K562 (cell line): ENCODE measurements around the gene ASB15. TPM values are rescaled to one million over a fixed set of nuclear protein-coding genes. Genes with fewer than 3 reads are reported as not detected.

Source experiments
- ATAC-seq: fragments of 200-7000 bp; cut with Tn5 transposase; 3 replicates; pipeline ENCODE4 v1.9.1; 2020; ENCODE audit warnings: moderate library complexity
- BruUV-seq: library from RNA; stranded (reverse); fragments of 400-500 nt; replicated peaks from 2 replicates; lab custom pipeline; 2021; lab: Mats Ljungman, UMichigan
- CTCF ChIA-PET: fragments of 300-600 bp; formaldehyde crosslinking; extraction: SDS; loops from one replicate; lab custom pipeline; 2021; ENCODE audit warnings: low intra/inter-chr PET ratio; lab: Yijun Ruan, JAX
- POLR2A ChIA-PET: fragments of 300-600, 350-650 bp; sonication (Branson Sonifier 250); formaldehyde crosslinking; extraction: SDS; loops from one replicate; lab custom pipeline; 2021; ENCODE audit warnings: antibody characterized with exemption, inconsistent platforms; lab: Yijun Ruan, JAX
- DNase-seq, 4 experiments: peaks; one replicate each; pipeline versions ENCODE4 v3.0.0 to v3.0.0-alpha.2; 2011 to 2018; ENCODE audit warnings: low spot score in 3 of 4, mixed read lengths in 3 of 4; ENCODE audit errors: extremely low read depth in 1 of 4
- FAIRE-seq: peaks from 2 replicates; lab custom pipeline; 2011; peaks lifted over from hg19 to GRCh38; lab: Jason Lieb, UNC
- H2AFZ ChIP-seq: 2 replicates; pipeline ENCODE4 v1.6.0; 2011; ENCODE audit warnings: low read depth, low read length, control low read depth, inconsistent platforms
- H3K27ac ChIP-seq: fragments of 200-600 bp; 3 replicates; pipeline ENCODE4 v1.8.0; 2011; ENCODE audit warnings: low read depth, mild to moderate bottlenecking, control low read depth, inconsistent platforms, low read length, moderate library complexity, mixed read lengths; ENCODE audit errors: extremely low read depth
- H3K27me3 ChIP-seq, 2 experiments: fragments of 300-600 bp in 1 of 2; 2 replicates in 1 of 2; 3 replicates in 1 of 2; pipeline versions ENCODE4 v1.6.0 to v1.8.0; 2011; ENCODE audit warnings: inconsistent platforms in 2 of 2, low read length in 2 of 2, mild to moderate bottlenecking in 1 of 2, mixed read lengths in 1 of 2, moderate library complexity in 1 of 2; ENCODE audit not compliant: control insufficient read depth in 2 of 2, insufficient read depth in 2 of 2
- H3K36me3 ChIP-seq: fragments of 300-600 bp; 3 replicates; pipeline ENCODE4 v1.8.0; 2011; ENCODE audit warnings: mild to moderate bottlenecking, low read length, inconsistent platforms; ENCODE audit not compliant: control insufficient read depth, insufficient read depth
- H3K4me1 ChIP-seq, 2 experiments: fragments of 200-600 bp in 1 of 2; replicated peaks in 1 of 2; 2 replicates in 1 of 2; 3 replicates in 1 of 2; pipeline versions ENCODE4 v1.5.1 to v1.8.0; 2011; ENCODE audit warnings: inconsistent platforms in 2 of 2, low read length in 2 of 2, mild to moderate bottlenecking in 1 of 2, mixed read lengths in 1 of 2, moderate library complexity in 1 of 2; ENCODE audit not compliant: control insufficient read depth in 2 of 2, insufficient read depth in 2 of 2
- H3K4me2 ChIP-seq: 2 replicates; pipeline ENCODE4 v1.6.1; 2011; ENCODE audit warnings: low read length, control low read depth, inconsistent platforms, mixed read lengths; ENCODE audit not compliant: insufficient read depth
- H3K4me3 ChIP-seq: fragments of 200-600 bp; sonication (generic), shearing (Covaris generic); 2 replicates; pipeline ENCODE4 v1.5.1; 2016; ENCODE audit warnings: control low read depth, inconsistent platforms
- H3K79me2 ChIP-seq: fragments of 200-600 bp; 3 replicates; pipeline ENCODE4 v1.8.0; 2011; ENCODE audit warnings: low read length, inconsistent platforms; ENCODE audit not compliant: control insufficient read depth, insufficient read depth
- H3K9ac ChIP-seq, 2 experiments: 2 replicates each; pipeline versions ENCODE4 v1.6.0 to v1.6.1; 2011; ENCODE audit warnings: low read depth in 2 of 2, low read length in 2 of 2, control low read depth in 1 of 2, inconsistent platforms in 1 of 2, mild to moderate bottlenecking in 1 of 2, mixed read lengths in 1 of 2; ENCODE audit not compliant: insufficient read depth in 1 of 2
- H3K9me1 ChIP-seq: one replicate; pipeline ENCODE4 v1.6.0; 2011; ENCODE audit warnings: inconsistent platforms, mild to moderate bottlenecking, low read length, moderate library complexity; ENCODE audit not compliant: control insufficient read depth, insufficient read depth
- H3K9me3 ChIP-seq: replicated peaks from 2 replicates; pipeline ENCODE4 v1.5.1; 2011; ENCODE audit warnings: low read depth, low read length, inconsistent platforms; ENCODE audit not compliant: control insufficient read depth, insufficient read depth
- H4K20me1 ChIP-seq: replicated peaks from 2 replicates; pipeline ENCODE4 v1.6.1; 2011; ENCODE audit warnings: low read length, inconsistent platforms, mixed read lengths; ENCODE audit not compliant: control insufficient read depth, insufficient read depth
- ZSCAN29 ChIP-seq: fragments of 450-650 bp; IDR thresholded peaks from 2 replicates; pipeline ENCODE4 v1.6.1; 2017
- WGBS: fragments of 100-300 bp; shearing (Covaris generic); methylation state at CpG from one replicate; pipeline ENCODE4 v1.1.6; 2016; ENCODE audit warnings: low coverage, mixed read lengths; ENCODE audit not compliant: insufficient coverage; ENCODE audit errors: missing lambda C conversion rate; 5-methylcytosine and 5-hydroxymethylcytosine counted together
- in situ Hi-C: fragments of 300-500 bp; cut with MboI; formaldehyde crosslinking; loops from 4 replicates; pipeline ENCODE4 v1.15.0; 2018; ENCODE audit warnings: inconsistent platforms, mixed read lengths
- intact Hi-C: fragments of 100-400 bp; cut with micrococcal nuclease; formaldehyde crosslinking; loops from 2 replicates; pipeline ENCODE4 v1.14.2; 2022
- polyA plus RNA-seq, 8 experiments: library from polyadenylated mRNA; depleted of rRNA in 4 of 8; stranded (reverse) in 5 of 8; unstranded in 3 of 8; fragments of >200 nt; fragmentation: Nextera tagmentation in 2 of 8; fragmentation: Illumina TruSeq in 1 of 8; extraction: Ambion mirVana in 2 of 8; extraction: Trizol in 1 of 8; gene quantifications; 2 replicates each; pipeline versions ENCODE4 v1.2.1 to v1.2.3, GENCODE V29; 2011 to 2014; ENCODE audit warnings: inconsistent platforms in 1 of 8, missing spikeins in 1 of 8
- total RNA-seq, 7 experiments: library from RNA; depleted of rRNA in 6 of 7; stranded (reverse); fragments of >200 nt in 6 of 7; fragmentation: Illumina TruSeq in 2 of 7; extraction: Trizol in 2 of 7; gene quantifications; 2 replicates each; pipeline versions ENCODE4 v1.2.1 to v1.2.3, GENCODE V29; 2011 to 2021; ENCODE audit warnings: low replicate concordance in 1 of 7
- TF ChIP-seq, protein P1 (sequence below): fragments of 250-450 bp; sonication (Bioruptor Pico); IDR thresholded peaks from 2 replicates; pipeline ENCODE4 v1.5.0; 2020; ENCODE audit warnings: mild to moderate bottlenecking
- TF ChIP-seq, protein P2 (sequence below): sonication (generic); formaldehyde crosslinking; IDR thresholded peaks from 2 replicates; pipeline ENCODE4 v1.8.1; 2023; ENCODE audit warnings: mild to moderate bottlenecking, missing genetic modification reagents
- TF ChIP-seq, protein P3 (sequence below): fragments of 450-650 bp; IDR thresholded peaks from 2 replicates; pipeline ENCODE4 v1.6.1; 2016

Gene ASB15
- total and polyA plus RNA-seq, 9 of the 15 experiments (the other 6 are each of a cell fraction or from before 2014, with no cell fraction given), result 0.03 to 0.14 (median 0.04) TPM; not detected in 3

DNA sequence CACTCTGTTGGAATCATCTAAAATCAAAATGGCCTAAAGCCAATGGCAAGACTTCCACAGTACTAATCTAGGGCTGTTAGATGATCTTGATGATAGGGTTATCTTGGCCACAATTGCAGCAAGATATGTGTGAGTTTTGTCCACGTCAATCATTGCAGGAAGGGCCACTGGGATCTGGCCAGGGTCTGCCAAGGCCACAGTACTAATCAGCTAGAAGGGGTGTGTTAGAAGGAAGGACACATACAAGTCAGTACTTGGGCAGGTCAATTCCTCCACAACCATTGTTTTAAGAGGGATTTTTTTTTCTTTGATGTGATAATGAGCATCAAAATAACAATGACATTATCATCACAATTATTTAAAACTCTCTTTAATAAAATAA lies 55.7 kb downstream of the ASB15 start:
- Histone ChIP-seq H3K9ac (no peak overlapping the region), H3K4me2 (no peak overlapping the region), H2AFZ (no peak overlapping the region), H3K27ac (no peak overlapping the region), H3K27me3 (peaks cover 8 to 13% of the 10 kb centered on the region in 2 experiments; a peak in 4 of 5 replicates), H3K36me3 (no peaks in the 10 kb centered on the region), H3K9me3 (no peaks in the 10 kb centered on the region), H3K4me3 (no peak overlapping the region), H4K20me1 (no peaks in the 10 kb centered on the region), H3K4me1 (no peaks in the 10 kb centered on the region; a peak in 2 of 5 replicates), H3K79me2 (no peaks in the 10 kb centered on the region), H3K9me1 (no peaks in the 10 kb centered on the region)
- in situ Hi-C loops, result no loop called here
- FAIRE-seq (no peak), ATAC-seq (no peak), DNase-seq (no peak)
- BruUV-seq, result no TSS peak
- TF ChIP-seq, protein P1, sequence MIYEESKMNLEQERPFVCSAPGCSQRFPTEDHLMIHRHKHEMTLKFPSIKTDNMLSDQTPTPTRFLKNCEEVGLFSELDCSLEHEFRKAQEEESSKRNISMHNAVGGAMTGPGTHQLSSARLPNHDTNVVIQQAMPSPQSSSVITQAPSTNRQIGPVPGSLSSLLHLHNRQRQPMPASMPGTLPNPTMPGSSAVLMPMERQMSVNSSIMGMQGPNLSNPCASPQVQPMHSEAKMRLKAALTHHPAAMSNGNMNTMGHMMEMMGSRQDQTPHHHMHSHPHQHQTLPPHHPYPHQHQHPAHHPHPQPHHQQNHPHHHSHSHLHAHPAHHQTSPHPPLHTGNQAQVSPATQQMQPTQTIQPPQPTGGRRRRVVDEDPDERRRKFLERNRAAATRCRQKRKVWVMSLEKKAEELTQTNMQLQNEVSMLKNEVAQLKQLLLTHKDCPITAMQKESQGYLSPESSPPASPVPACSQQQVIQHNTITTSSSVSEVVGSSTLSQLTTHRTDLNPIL (CRISPR knock-in tag), result no peak
- TF ChIP-seq ZSCAN29, result no peak
- TF ChIP-seq, protein P2, sequence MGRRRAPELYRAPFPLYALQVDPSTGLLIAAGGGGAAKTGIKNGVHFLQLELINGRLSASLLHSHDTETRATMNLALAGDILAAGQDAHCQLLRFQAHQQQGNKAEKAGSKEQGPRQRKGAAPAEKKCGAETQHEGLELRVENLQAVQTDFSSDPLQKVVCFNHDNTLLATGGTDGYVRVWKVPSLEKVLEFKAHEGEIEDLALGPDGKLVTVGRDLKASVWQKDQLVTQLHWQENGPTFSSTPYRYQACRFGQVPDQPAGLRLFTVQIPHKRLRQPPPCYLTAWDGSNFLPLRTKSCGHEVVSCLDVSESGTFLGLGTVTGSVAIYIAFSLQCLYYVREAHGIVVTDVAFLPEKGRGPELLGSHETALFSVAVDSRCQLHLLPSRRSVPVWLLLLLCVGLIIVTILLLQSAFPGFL, result no peak
- TF ChIP-seq, protein P3, sequence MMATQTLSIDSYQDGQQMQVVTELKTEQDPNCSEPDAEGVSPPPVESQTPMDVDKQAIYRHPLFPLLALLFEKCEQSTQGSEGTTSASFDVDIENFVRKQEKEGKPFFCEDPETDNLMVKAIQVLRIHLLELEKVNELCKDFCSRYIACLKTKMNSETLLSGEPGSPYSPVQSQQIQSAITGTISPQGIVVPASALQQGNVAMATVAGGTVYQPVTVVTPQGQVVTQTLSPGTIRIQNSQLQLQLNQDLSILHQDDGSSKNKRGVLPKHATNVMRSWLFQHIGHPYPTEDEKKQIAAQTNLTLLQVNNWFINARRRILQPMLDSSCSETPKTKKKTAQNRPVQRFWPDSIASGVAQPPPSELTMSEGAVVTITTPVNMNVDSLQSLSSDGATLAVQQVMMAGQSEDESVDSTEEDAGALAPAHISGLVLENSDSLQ, result 0 out of 2 replicates have a peak, but pooled peaks have one; percentile 9
- ChIA-PET CTCF (no interaction called here), POLR2A (interaction anchor here (1.2 to 1.5 kb wide), 2 partner anchors 9 to 12 kb away, joined by 4 read pairs; no protein-coding TSS in a partner anchor)
- WGBS, result 0% methylated on average over 1 of the region's 1 CpG
- intact Hi-C loops, result no loop called here
